ENCODE data around the gene RAB28. TPM values are rescaled to one million over a fixed set of nuclear protein-coding genes. Genes with fewer than 3 reads are reported as not detected.
"Not testable (repeated sequence)": the region's sequence is repeated elsewhere in the genome, so short reads cannot be mapped to it uniquely, and the experiment has no call there.

RAB28 gene
- total RNA-seq, 1 experiment from 2014 or later: 10.4 TPM

- H3F3A ChIP-seq (ENCODE audit: low read length, unreplicated experiment): no peaks in the 10 kb centered on the region
- TF ChIP-seq CTCF (conservative IDR thresholded peaks at IDR 0.05; ENCODE audit: low read depth, low read length): no peak
- no peak for TF ChIP-seq EZH2phosphoT487 (IDR thresholded peaks at IDR 0.05; ENCODE audit: borderline replicate concordance, low read length)
- no peak for TF ChIP-seq EZH2 (IDR thresholded peaks at IDR 0.05; ENCODE audit: low read length, unreplicated experiment)
- intact Hi-C loops (cut with micrococcal nuclease): no loop called here
- no peaks in the 10 kb centered on the region for H4K20me1 ChIP-seq (ENCODE audit: low read length)
- ChIA-PET CTCF (no interaction called here), POLR2A (ENCODE audit: unreplicated experiment) (no interaction called here)
- H3K4me1 ChIP-seq (ENCODE audit: insufficient read depth, low read length): no peaks in the 10 kb centered on the region
- no peaks in the 10 kb centered on the region for H3K36me3 ChIP-seq (ENCODE audit: low read depth, low read length)
- H3K4me2 ChIP-seq (ENCODE audit: low read length): no peak overlapping the region
- H3K4me3 ChIP-seq (ENCODE audit: low read length): no peak overlapping the region
- DNase-seq: no peak
- H3K9me2 ChIP-seq (replicated peaks; ENCODE audit: low read length): no peaks in the 10 kb centered on the region
- no peak for ATAC-seq
- no TSS peak for BruUV-seq (replicated peaks)
- no peaks in the 10 kb centered on the region for H3K79me2 ChIP-seq (ENCODE audit: low read length)
- no peak overlapping the region for H3K27ac ChIP-seq (ENCODE audit: low read length)
- H3K9ac ChIP-seq (ENCODE audit: low read length): no peak overlapping the region
- H3K9me3 ChIP-seq (ENCODE audit: low read length): no peaks in the 10 kb centered on the region
- no peak overlapping the region for H2AFZ ChIP-seq (ENCODE audit: low read length)
- H3K27me3 ChIP-seq (ENCODE audit: low read length): no peaks in the 10 kb centered on the region
Observed at GRCh38 chr4:13413729-13414437, 70.3 kb downstream of the RAB28 start.

- CTCF ChIA-PET: no interaction called here
- Histone ChIP-seq H2AFZ (ENCODE audit: low read length) (no peak overlapping the region), H3K4me2 (ENCODE audit: low read length) (no peak overlapping the region), H3K27ac (ENCODE audit: low read length) (no peak overlapping the region), H3K9me2 (replicated peaks; ENCODE audit: low read length) (no peaks in the 10 kb centered on the region), H3K27me3 (ENCODE audit: low read length) (no peaks in the 10 kb centered on the region), H3K4me3 (ENCODE audit: low read length) (no peak overlapping the region), H3K9me3 (ENCODE audit: low read length) (no peaks in the 10 kb centered on the region), H3F3A (ENCODE audit: low read length, unreplicated experiment) (no peaks in the 10 kb centered on the region), H3K4me1 (ENCODE audit: insufficient read depth, low read length) (no peaks in the 10 kb centered on the region), H3K36me3 (ENCODE audit: low read depth, low read length) (no peaks in the 10 kb centered on the region), H3K79me2 (ENCODE audit: low read length) (no peaks in the 10 kb centered on the region), H3K9ac (ENCODE audit: low read length) (no peak overlapping the region), H4K20me1 (ENCODE audit: low read length) (no peaks in the 10 kb centered on the region)
- POLR2A ChIA-PET (ENCODE audit: unreplicated experiment): no interaction called here
- ATAC-seq (no peak), DNase-seq (no peak)
- BruUV-seq (replicated peaks): no TSS peak
- no peak for TF ChIP-seq CTCF (conservative IDR thresholded peaks at IDR 0.05; ENCODE audit: low read depth, low read length)
- no peak for TF ChIP-seq EZH2 (IDR thresholded peaks at IDR 0.05; ENCODE audit: low read length, unreplicated experiment)
- no peak for TF ChIP-seq EZH2phosphoT487 (IDR thresholded peaks at IDR 0.05; ENCODE audit: borderline replicate concordance, low read length)
- intact Hi-C loops (cut with micrococcal nuclease): no loop called here
Observed at GRCh38 chr4:13411942-13412341, 72.2 kb downstream of the RAB28 start.

- ChIA-PET POLR2A (ENCODE audit: unreplicated experiment) (no interaction called here), CTCF (no interaction called here)
- intact Hi-C loops (cut with micrococcal nuclease): no loop called here
- no TSS peak for BruUV-seq (replicated peaks)
- no peaks in the 10 kb centered on the region for H3K9me2 ChIP-seq (replicated peaks; ENCODE audit: low read length)
- H3K27ac ChIP-seq (ENCODE audit: low read length): no peak overlapping the region
- no peak overlapping the region for H3K4me3 ChIP-seq (ENCODE audit: low read length)
- no peaks in the 10 kb centered on the region for H3K27me3 ChIP-seq (ENCODE audit: low read length)
- H3F3A ChIP-seq (ENCODE audit: low read length, unreplicated experiment): no peaks in the 10 kb centered on the region
- H3K9me3 ChIP-seq (ENCODE audit: low read length): no peaks in the 10 kb centered on the region
- no peak for ATAC-seq
- DNase-seq: no peak
- H3K79me2 ChIP-seq (ENCODE audit: low read length): no peaks in the 10 kb centered on the region
- no peak overlapping the region for H2AFZ ChIP-seq (ENCODE audit: low read length)
- no peaks in the 10 kb centered on the region for H4K20me1 ChIP-seq (ENCODE audit: low read length)
- no peaks in the 10 kb centered on the region for H3K36me3 ChIP-seq (ENCODE audit: low read depth, low read length)
- no peaks in the 10 kb centered on the region for H3K4me1 ChIP-seq (ENCODE audit: insufficient read depth, low read length)
- no peak overlapping the region for H3K9ac ChIP-seq (ENCODE audit: low read length)
- H3K4me2 ChIP-seq (ENCODE audit: low read length): no peak overlapping the region
- TF ChIP-seq EZH2phosphoT487 (IDR thresholded peaks at IDR 0.05; ENCODE audit: borderline replicate concordance, low read length) (no peak), CTCF (conservative IDR thresholded peaks at IDR 0.05; ENCODE audit: low read depth, low read length) (no peak), EZH2 (IDR thresholded peaks at IDR 0.05; ENCODE audit: low read length, unreplicated experiment) (no peak)
Observed at GRCh38 chr4:13409324-13409723, 74.8 kb downstream of the RAB28 start.

GRCh38 chr4:13406156-13406555 lies 78.0 kb downstream of the RAB28 start:
- BruUV-seq (replicated peaks); POLR2A ChIA-PET (ENCODE audit: unreplicated experiment); H3K4me2 ChIP-seq (ENCODE audit: low read length); H3K4me3 ChIP-seq (ENCODE audit: low read length); DNase-seq; intact Hi-C loops (cut with micrococcal nuclease); H2AFZ ChIP-seq (ENCODE audit: low read length); H3K4me1 ChIP-seq (ENCODE audit: insufficient read depth, low read length); H3K9me2 ChIP-seq (replicated peaks; ENCODE audit: low read length); H3K36me3 ChIP-seq (ENCODE audit: low read depth, low read length); CTCF ChIA-PET; ATAC-seq; H3K9me3 ChIP-seq (ENCODE audit: low read length); H3K27me3 ChIP-seq (ENCODE audit: low read length); H4K20me1 ChIP-seq (ENCODE audit: low read length); H3K79me2 ChIP-seq (ENCODE audit: low read length); H3K27ac ChIP-seq (ENCODE audit: low read length); H3F3A ChIP-seq (ENCODE audit: low read length, unreplicated experiment); H3K9ac ChIP-seq (ENCODE audit: low read length): not testable (repeated sequence)
